ENCODE measurements around the gene DIAPH2. TPM values are rescaled to one million over a fixed set of nuclear protein-coding genes. Genes with fewer than 3 reads are reported as not detected.

Gene DIAPH2
- polyA plus RNA-seq, 10 donors = 8.5 to 11.5 (median 10.1) TPM

DNA sequence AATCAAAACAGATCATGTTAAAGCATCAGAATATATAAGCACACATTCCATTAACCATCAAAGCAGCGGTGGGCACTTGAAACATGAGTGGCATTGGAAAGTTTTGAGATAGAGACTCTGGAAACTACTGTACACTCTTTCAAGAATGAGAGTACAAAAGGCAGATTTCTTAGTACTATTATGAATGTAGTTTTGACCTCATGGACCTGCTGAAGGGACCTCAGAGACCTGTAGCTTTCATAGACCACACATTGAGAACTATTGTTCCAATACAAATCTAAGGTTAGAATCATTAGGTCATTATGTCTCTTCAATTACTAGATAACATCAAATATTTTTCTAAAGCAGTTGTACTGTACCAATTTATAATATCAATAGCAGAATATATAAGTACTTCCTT, 482.7 kb downstream of the DIAPH2 start:
- DNase-seq = no peak

DNA sequence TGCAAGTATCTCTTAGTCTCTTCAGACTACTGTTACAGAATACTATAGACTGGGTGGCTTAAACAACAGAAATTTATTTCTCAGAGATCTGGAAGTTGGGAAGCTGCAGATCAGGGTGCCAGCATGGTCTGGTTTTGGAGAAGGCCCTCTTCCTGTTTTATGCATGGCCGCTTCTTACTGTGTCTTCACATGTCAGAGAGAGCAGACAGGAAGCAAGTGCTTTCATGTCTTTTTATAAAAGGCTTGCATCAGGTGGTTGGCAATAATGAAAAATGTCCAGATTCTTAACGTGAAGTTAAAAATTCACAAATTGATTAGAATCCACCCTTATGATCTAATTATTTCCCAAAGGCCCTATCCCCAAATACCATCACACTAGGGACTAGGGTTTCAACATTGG, 484.0 kb downstream of the DIAPH2 start:
- no peak for DNase-seq

DNA sequence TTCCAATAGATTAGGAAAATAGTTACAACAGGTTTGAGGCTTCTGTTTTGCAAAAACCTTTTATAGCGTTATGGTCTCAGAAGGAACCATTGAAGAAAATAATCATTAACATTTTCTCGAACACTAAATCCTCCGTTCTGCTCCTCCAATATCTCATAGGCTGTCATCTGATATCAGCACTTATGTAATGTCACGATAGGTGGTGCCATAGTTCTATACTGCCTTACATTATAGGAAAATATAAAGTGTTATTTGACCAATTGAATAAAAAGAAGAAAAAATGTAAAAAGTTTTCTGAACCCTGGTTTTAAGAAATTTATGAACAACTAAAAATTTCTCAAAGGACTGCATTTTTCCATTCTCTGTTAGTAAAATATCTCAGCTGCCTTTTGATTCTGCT, 490.5 kb downstream of the DIAPH2 start:
- no peak for DNase-seq

DNA sequence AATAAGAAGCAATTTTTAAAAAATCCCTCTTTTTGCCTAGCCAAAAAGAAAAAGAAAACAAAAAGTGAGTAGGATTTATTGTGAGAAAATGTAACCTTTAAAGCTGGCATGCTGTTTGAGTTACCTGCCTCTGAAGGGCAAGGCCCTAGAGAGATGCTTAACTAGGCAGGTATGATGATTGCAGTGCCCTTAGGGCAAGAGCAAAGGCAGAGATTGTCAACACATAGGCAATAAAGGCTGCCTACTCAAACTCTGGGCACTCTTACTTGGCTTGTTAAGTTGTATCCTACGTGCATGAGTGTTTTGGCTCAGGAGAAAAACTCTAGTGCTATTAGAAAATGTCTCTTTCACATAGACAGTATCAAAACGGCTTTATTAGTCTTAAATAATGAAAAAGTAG, 505.0 kb downstream of the DIAPH2 start:
- DNase-seq = no peak

DNA sequence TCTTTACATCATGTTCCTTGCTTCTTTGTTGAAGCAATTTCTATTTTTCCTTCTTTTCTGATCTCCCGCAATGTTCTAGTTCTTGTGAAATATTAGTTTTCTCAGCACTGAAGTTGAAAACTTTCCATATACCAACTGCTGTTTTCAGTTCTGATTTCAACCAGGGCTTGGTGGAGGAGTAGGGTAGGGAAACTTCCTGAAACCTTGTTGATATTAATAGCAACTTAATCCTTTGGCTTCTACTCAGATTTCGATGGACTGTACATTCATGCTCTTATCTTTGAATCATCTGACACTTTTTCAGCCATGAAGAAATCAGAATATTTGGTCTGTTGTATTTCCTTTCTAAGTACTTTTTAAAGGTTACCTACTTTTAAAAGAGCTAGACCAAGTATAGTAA, 514.9 kb downstream of the DIAPH2 start:
- DNase-seq = no peak

DNA sequence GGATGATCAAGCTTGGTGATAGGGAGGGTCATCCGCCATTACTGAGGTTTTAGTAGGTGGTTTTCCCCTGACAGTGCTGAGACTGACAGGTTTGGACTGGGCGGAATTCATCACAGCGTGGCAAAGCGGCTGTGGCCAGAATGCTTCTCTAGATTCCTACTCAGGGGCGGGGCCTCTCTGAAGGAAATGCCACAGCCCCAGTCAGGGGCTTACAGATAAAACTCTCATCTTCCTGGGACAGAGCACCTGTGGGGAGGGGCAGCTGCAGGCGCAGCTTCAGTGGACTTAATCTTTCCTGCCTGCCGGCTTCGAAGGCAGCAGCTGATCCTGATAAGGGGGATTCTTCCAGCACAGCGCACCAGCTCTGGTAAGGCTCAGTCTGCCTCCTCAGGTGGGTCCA, 515.8 kb downstream of the DIAPH2 start:
- no peak for DNase-seq

DNA sequence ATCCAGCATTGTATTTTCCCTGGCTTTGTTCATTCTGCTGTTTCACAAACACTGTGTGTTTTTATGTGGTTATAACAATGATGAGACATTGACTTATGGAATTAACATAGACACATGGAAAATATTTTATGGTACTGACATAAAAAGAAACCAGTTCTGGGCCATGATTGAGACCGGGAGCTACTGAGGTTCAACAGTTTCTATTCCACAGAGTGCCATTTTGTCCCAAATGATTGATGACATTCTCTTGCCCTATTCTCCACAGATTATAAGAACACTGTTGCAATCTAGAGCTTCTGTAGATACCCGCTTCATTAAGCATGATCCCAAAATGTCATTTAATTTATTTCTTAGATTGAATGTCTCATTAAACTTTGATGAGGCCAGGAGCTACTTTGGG, 525.9 kb downstream of the DIAPH2 start:
- no peak for DNase-seq

DNA sequence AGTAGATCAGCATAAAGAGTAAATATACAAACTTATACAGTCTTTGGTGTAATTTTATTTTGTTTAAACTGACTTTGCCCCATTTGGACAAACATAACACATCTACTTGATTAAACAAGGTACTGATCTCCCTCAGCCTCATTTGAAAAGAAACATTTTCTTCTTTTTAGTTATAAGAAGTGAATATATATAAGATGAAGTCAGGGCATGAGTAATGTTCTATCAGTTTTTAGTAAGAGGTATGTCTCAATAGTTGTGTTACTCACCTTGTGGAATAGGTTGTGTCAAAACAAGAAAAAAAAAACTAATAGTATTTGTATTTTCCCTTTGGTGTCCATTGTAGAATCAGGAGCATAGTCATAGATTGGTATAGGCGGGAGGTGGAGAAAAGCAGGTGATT, 526.4 kb downstream of the DIAPH2 start:
- DNase-seq = no peak

DNA sequence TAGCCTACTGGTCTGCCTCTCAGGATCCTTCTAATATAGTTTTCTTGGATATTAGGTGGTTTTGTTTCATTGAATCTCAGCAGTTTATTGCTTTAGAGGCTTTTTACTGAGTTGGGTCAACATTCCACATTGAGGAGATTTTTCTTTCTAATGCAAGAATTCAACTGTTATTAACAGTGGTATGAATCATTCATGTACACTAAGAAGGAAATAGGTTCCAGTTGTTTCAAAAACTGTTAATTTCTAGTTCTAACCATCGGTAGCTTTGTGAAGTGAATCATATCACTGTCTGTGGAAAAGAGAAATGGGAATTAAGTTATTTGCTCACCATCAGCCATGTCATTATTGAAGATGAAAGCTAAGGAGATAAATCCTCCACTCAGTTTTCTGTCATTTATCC, 530.5 kb downstream of the DIAPH2 start:
- peak in 1 of 3 donors; percentile 4 for DNase-seq

DNA sequence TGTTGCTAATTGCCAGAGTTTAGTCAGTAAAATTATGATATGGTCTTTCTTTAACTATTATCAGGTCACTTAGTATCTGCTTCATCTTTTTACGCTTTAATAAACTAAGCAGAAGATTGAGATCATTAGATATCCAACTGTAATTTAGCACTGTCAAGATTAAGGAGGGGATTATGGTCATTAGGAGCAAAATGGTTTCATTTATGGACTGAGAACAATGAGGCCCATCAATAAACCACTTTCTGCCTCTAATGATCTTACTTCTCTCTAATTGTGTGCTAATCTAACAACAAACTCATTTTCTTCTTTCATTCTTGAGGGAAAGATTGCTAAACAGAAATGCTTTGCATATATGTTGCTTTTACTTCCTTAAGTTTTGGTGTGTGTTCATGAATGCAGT, 539.5 kb downstream of the DIAPH2 start:
- no peak for DNase-seq

DNA sequence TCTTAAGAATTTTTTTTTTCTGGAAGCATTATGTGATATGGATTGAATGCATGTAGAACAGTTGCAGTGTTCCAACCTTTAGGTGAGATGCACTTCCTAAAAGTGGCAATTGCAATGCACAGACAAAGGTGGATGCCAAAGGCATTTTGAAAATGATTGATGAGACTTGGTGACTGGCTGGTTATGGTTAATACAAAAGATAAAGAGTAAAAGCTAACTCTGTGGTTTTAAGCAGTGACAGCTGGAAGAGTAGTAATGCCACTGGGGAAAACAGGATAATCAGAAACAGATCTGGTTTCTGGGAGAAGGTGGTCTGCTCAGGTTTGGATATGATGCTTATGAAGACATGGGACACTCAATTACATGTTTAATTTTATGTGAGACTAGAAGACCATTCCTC, 544.7 kb downstream of the DIAPH2 start:
- no peak for DNase-seq

DNA sequence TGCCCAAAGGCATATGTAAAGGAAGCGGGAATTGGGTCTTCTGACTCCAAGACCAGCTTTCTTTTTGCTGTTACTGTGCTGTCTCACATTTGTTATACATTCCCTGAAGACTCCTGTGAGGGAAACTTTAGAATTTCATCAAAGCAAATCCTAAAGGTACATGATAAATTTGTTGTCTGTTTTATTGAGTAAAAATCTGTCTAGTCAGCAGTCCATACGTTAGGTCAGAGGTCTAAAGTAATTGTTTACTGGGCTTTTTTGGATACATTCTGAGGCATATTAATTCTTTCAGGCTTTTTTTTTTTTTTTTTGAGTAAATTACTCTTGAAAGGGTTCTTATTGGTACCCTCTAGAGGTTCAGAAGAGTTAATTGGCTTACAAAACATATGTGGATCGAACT, 546.3 kb downstream of the DIAPH2 start:
- no peak for DNase-seq

DNA sequence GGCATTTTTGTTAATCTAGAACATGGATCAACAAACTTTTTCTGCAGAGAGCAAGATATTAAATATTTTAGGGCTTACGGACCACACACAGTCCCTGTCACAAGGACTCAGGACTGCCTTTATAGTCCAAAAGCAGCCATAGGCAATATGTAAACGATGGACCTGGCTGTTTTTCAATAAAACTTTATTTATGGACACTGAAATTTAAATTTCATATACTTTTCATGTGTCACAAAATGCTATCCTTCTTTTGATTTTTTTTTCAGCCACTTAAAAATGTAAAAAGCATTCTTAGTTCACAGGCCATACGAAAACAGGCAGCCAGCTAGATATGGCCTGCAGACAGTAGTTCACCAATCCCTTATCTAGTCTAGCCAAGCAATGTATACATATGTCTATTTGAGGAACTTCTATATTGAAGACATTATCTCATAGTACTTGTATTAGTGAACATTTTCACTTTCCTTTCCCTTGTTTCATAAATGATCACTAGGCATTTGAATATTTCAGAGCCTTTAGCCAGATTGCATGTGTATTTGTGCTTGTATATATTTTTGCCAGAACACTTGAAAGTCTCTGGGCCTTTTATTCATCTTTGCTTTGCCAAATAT, 549.9 kb downstream of the DIAPH2 start:
- DNase-seq = no peak

DNA sequence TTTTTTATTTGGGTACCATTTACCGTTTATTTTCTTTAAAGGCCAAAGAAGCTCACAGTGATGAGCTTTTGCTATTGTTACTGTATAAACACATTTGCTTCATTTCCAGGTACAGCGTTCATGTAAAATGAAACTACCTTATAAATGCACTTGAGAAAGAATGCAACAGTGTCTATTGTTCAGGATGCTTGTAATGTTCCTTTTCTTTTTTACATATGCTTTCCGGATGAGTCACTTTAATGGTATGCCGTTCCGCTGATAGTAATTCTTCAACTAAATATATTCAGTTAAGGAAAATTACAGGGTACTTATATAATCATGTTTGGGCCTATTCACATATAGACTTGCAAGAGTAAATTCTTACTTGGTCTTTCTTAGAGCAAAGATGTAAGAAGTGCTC, 554.0 kb downstream of the DIAPH2 start:
- DNase-seq = no peak

DNA sequence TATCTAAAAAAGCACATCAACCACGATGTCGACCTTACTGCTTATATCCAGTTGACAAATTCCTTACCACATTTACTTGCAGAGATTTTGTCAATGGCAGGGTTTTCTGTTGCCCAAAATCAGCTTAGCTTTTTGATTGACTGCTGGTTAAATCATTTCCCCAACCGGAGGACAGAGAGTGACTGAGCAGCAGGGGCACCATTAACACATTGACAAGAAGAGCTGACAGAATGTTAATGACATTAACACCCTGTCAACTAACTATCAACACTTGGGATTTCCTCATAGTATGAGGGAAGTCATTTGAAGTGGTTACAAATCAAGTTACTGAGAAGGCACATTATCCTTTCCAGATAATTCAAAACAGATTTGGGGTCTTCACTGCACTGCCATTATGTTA, 567.5 kb downstream of the DIAPH2 start:
- DNase-seq = no peak

DNA sequence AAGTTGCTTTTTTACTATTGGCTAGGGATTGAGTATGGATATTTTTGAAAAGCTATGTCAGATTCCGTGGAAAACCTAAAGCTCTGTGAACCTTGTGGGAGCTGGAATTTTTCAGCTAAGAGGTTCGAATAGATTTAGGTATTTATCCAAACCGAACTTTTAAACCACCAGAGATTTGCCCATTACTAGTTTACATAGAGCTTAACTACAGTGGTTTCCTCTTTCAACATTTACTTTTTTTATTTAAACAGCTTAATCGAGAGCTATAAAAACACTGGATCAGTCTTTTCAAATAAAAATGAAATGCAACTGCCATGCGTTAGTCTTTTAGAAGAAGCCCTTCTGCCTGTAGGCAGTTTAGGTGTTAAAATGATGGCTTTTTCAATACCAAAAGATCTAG, 576.0 kb downstream of the DIAPH2 start:
- DNase-seq = no peak

DNA sequence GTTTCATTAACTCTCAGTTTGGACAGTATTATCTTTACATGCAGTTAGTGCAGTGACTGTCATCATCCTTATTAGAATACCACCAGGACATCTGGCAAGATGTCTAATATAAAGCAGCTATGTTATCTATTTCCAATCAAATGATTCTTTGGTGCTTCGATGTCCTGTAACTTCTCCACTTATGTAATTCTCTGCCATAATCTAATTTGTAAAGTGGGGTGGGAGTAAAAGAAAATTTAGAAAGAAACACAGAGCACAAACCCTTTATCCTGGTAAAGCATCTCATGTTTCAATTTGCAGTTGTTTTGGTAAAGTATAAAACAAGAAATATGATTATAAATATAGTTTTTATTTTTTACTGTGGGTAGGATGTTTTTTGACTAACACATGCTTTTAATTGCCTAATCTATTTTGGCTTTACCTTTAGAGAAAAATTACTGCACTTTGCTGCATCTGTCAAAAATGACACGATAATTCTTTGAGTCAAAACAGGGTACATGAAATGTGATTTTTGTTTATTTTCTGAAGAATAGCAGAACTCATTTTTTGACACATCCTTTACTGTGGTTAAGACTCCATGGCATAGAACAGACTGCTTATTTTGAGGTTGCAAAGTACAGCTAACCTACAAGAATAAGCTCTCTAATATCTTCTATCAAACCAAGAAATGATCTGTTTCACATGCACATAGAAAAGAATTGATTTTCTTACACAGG, 581.9 kb downstream of the DIAPH2 start:
- DNase-seq = no peak

DNA sequence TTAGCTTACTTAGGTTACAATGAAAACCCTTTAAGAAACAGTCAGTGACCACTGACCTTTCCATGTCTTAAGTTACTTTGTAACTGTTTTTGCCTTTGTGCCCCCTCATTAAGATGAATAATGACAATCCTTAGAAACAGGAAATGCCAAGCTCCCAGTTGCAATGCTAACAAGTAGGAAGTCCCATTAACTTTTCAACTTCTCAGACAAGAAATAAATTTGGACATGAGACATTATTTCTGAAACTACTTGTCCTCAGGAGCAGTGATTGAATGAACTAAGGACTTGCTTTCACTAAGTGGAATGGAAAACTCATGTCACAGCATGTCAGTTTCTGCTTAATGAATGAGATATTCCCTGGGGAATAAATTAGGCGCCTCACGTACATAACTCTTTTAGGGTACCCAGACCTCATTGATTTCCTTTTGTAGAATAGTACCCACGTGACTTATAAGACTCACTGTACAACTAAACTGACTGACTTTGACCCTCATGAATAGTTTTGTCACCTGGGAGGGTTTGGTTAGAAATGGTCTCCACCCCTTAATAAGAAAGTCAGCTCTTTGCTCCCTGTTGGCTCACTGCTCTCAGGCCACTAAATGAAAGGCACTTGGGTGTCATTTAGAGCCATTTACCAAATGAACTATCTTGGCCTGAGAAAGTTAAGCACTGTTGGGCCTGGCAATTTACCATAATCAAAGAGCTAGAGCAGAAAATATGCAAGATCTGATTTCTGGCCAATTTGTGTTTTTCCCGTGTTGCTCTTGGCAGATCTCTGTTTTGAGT, 582.9 kb downstream of the DIAPH2 start:
- DNase-seq = peak in 2 of 3 donors; percentile 7 to 20

DNA sequence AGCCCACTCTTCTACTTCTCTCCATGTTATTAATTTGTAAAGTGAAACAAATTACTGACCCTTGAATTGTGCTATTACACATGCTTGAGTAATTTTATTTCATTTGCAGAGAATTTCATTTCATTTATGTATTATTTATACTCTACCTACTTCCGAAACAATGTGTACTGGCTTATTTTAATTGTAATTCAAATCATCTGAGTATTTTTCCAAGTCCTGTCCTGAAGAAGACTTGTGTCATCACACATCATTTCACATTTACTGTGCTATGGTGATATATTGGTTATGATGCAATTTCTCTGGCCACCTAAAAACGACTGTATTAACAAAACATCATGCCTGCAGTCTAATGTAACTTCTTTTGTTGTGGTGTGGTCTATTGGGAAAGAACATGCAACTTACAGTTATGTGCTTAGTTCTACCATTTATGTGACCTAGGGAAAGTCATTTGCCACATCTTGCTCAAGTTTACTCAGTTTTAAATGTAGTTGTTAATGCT, 583.6 kb downstream of the DIAPH2 start:
- DNase-seq = no peak

DNA sequence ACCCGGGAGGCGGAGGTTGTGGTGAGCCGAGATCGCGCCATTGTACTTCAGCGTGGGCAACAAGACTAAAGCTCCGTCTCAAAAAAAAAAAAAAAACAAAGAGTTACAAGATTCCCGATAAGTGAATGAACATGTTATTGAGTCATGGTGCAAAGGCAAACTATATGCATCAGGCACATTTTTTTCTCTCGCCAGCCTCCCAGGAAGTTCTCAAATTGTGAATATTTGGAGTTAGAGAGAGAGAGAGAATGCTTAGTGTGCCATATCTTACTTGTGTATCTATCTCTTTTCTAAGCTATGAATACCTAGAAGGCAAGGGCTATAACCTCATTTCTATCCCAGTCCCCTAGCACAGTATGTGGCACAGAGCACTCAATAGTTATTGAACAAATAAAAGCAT, 599.9 kb downstream of the DIAPH2 start:
- no peak for DNase-seq

DNA sequence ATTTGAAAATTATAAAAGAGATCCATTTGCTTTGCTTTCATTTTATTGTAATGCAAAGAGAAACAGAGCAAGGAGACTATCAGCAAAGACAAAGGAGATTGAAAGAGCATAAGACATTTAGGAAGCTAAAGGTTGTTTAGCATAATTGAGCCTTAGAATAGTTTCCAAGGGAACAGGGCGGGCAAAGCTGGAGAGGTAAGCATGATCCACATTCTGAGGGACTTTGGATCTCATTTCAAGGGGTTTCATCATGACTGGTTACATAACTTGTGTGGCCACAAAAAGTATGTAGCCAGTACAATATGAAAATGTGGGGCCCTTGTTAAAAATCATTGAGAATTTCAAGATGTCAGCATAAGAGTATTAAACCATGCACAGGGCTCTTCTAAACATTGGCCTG, 605.6 kb downstream of the DIAPH2 start:
- DNase-seq = no peak

DNA sequence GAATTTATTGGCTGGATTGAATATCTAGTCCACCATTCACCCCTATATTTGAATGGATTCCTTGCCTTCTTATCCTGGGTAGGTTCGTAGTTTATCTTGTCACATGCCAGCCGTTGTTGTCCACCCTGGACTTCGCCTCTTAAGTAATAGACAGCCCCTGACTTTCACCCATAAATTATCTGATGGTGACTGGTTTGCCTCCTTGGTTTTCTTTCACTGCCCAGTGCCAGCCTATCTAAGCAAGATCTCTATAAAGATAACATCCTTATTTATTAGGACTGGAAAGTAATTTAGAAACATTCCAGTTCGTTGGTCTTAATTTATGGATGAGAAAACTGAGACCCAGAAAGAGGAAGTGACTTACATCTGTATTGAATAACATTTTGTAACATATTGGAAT, 609.4 kb downstream of the DIAPH2 start:
- no peak for DNase-seq

DNA sequence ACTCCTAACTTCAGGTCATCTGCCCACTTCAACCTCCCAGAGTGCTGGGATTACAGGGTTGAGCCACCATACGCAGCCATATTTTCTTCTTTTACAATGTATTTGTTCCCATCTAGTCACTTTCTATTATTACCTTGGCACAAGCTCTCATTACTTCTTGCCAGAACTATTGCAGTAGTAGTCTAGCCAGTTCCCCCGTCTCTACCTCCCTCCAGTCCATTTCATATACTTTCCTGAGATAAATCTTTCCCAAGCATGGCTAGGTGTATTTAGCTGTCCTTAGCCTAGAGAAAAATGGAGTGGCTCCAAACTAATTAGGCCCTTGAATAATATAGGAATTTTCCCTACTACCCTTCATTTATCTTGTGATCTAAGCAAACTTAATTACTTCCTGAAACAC, 611.3 kb downstream of the DIAPH2 start:
- DNase-seq = no peak

All from muscle of back (tissue), 11 donors.